CD14-positive monocyte (primary cell): Measurements from ENCODE around the gene CLDN5. TPM values are rescaled to one million over a fixed set of nuclear protein-coding genes. Genes with fewer than 3 reads are reported as not detected.

Experiments
- DNase-seq, 3 donors: peaks; one replicate each; pipeline ENCODE4 v3.0.0-alpha.2; 2011 to 2022
- H2AFZ ChIP-seq: 2 replicates; pipeline ENCODE4 v1.6.0; 2012; ENCODE audit warnings: mild to moderate bottlenecking, low read depth, low read length, inconsistent platforms; ENCODE audit not compliant: insufficient read depth, poor library complexity, severe bottlenecking
- H3K27ac ChIP-seq, 2 donors: 1 replicate in 1 of 2; 2 replicates in 1 of 2; pipeline ENCODE4 v1.5.1; 2012 to 2013; ENCODE audit warnings: low read length in 2 of 2, control low read depth in 1 of 2, inconsistent platforms in 1 of 2, low read depth in 1 of 2, mild to moderate bottlenecking in 1 of 2
- H3K27me3 ChIP-seq, 2 donors: one replicate each; pipeline versions ENCODE4 v1.6.0 to v1.6.1; 2011 to 2013; ENCODE audit warnings: low read length in 2 of 2; ENCODE audit not compliant: control insufficient read depth in 2 of 2, insufficient read depth in 2 of 2
- H3K36me3 ChIP-seq, 2 donors: replicated peaks in 1 of 2; 1 replicate in 1 of 2; 2 replicates in 1 of 2; pipeline versions ENCODE4 v1.5.1 to v1.6.1; 2012 to 2013; ENCODE audit warnings: low read length in 2 of 2, control low read depth in 1 of 2, inconsistent platforms in 1 of 2, mild to moderate bottlenecking in 1 of 2; ENCODE audit not compliant: insufficient read depth in 2 of 2, control insufficient read depth in 1 of 2
- H3K4me1 ChIP-seq, 2 donors: 1 replicate in 1 of 2; 2 replicates in 1 of 2; pipeline versions ENCODE4 v1.5.1 to v1.6.1; 2012 to 2013; ENCODE audit warnings: low read length in 2 of 2, control low read depth in 1 of 2, inconsistent platforms in 1 of 2, mild to moderate bottlenecking in 1 of 2, moderate library complexity in 1 of 2; ENCODE audit not compliant: insufficient read depth in 2 of 2, control insufficient read depth in 1 of 2
- H3K4me2 ChIP-seq: replicated peaks from 2 replicates; pipeline ENCODE3; 2012; ENCODE audit warnings: low read length, moderate library complexity, mild to moderate bottlenecking; ENCODE audit not compliant: poor library complexity, severe bottlenecking; ENCODE audit errors: extremely low read depth
- H3K4me3 ChIP-seq, 3 experiments: fragments of 200-600 bp in 1 of 3; sonication (generic) in 1 of 3; replicated peaks in 1 of 3; 1 replicate in 2 of 3; 2 replicates in 1 of 3; pipeline ENCODE4 v1.5.1; 2011 to 2013; ENCODE audit warnings: low read length in 3 of 3, mild to moderate bottlenecking in 3 of 3, control low read depth in 2 of 3, low read depth in 2 of 3, inconsistent platforms in 1 of 3, moderate library complexity in 1 of 3
- H3K79me2 ChIP-seq: 2 replicates; pipeline ENCODE4 v1.6.0; 2012; ENCODE audit warnings: mild to moderate bottlenecking, control low read depth, inconsistent platforms, low read length, moderate library complexity; ENCODE audit not compliant: insufficient read depth
- H3K9ac ChIP-seq: 2 replicates; pipeline ENCODE4 v1.6.0; 2017; ENCODE audit warnings: low read length, mild to moderate bottlenecking; ENCODE audit not compliant: insufficient read depth, poor library complexity, severe bottlenecking
- H3K9me3 ChIP-seq, 2 donors: replicated peaks in 1 of 2; 1 replicate in 1 of 2; 2 replicates in 1 of 2; pipeline versions ENCODE4 v1.5.1 to v1.6.1; 2012 to 2013; ENCODE audit warnings: low read length in 2 of 2, control low read depth in 1 of 2; ENCODE audit not compliant: control insufficient read depth in 1 of 2, insufficient read depth in 1 of 2
- H4K20me1 ChIP-seq: 2 replicates; pipeline ENCODE4 v1.6.0; 2012; ENCODE audit warnings: mild to moderate bottlenecking, low read length, control low read depth, moderate library complexity; ENCODE audit not compliant: insufficient read depth
- H3K27ac Mint-ChIP-seq, 7 donors: one replicate each; pipeline ENCODE4 v1.8.0; 2020; ENCODE audit warnings: mild to moderate bottlenecking in 7 of 7, mixed read lengths in 7 of 7, moderate library complexity in 6 of 7, inconsistent platforms in 2 of 7
- H3K27me3 Mint-ChIP-seq, 3 donors: one replicate each; pipeline ENCODE4 v1.8.0; 2021 to 2022; ENCODE audit warnings: low read depth in 3 of 3, mild to moderate bottlenecking in 3 of 3, mixed read lengths in 3 of 3, moderate library complexity in 3 of 3, inconsistent platforms in 1 of 3
- H3K36me3 Mint-ChIP-seq, 2 donors: one replicate each; pipeline ENCODE4 v1.8.0; 2020; ENCODE audit warnings: mixed read lengths in 2 of 2, inconsistent platforms in 1 of 2, mild to moderate bottlenecking in 1 of 2
- H3K4me1 Mint-ChIP-seq: one replicate; pipeline ENCODE4 v1.8.0; 2020; ENCODE audit warnings: mild to moderate bottlenecking, mixed read lengths
- H3K4me3 Mint-ChIP-seq, 2 donors: one replicate each; pipeline ENCODE4 v1.8.0; 2020; ENCODE audit warnings: mild to moderate bottlenecking in 2 of 2, mixed read lengths in 2 of 2, moderate library complexity in 1 of 2
- H3K9me3 Mint-ChIP-seq, 7 donors: one replicate each; pipeline ENCODE4 v1.8.0; 2020 to 2022; ENCODE audit warnings: mixed read lengths in 7 of 7, mild to moderate bottlenecking in 6 of 7, moderate library complexity in 6 of 7, inconsistent platforms in 2 of 7
- CTCF ChIP-seq: fragments of 200-600 bp; IDR thresholded peaks from one replicate; pipeline ENCODE4 v1.8.0; 2022; ENCODE audit warnings: antibody characterized with exemption, mild to moderate bottlenecking
- WGBS: methylation state at CpG from one replicate; pipeline ENCODE4 v1.1.5; 2013; ENCODE audit warnings: missing lambda C conversion rate; ENCODE audit not compliant: insufficient coverage; 5-methylcytosine and 5-hydroxymethylcytosine counted together
- intact Hi-C, 2 donors: fragments of 100-400 bp; cut with micrococcal nuclease; formaldehyde crosslinking; loops; one replicate each; pipeline versions ENCODE4 v1.15.0 to v1.15.1; 2023
- polyA plus RNA-seq, 3 donors: library from polyadenylated mRNA; depleted of rRNA in 1 of 3; unstranded in 2 of 3; stranded (reverse) in 1 of 3; fragments of 300-500 nt in 2 of 3; fragments of >200 nt in 1 of 3; fragmentation: Illumina TruSeq in 2 of 3; gene quantifications; 1 replicate in 2 of 3; 2 replicates in 1 of 3; pipeline ENCODE4 v1.2.3, GENCODE V29; 2012 to 2021

The CLDN5 gene
- polyA plus RNA-seq, 3 donors, result 0.05 to 0.35 (median 0.27) TPM

- H3K27ac Mint-ChIP-seq, result peak overlapping the region in 1 of 7 donors; percentile 16
- Histone ChIP-seq H3K4me3 (no peak overlapping the region), H3K27ac (no peak overlapping the region), H3K36me3 (peaks cover 7 to 68% of the 10 kb centered on the region in 2 donors), H3K9me3 (no peaks in the 10 kb centered on the region), H3K4me1 (no peaks in the 10 kb centered on the region), H3K79me2 (no peaks in the 10 kb centered on the region), H3K9ac (no peak overlapping the region), H4K20me1 (no peaks in the 10 kb centered on the region), H2AFZ (no peak overlapping the region), H3K27me3 (no peaks in the 10 kb centered on the region), H3K4me2 (no peak overlapping the region)
- no peak for DNase-seq
- no peaks in the 10 kb centered on the region for H3K4me1 Mint-ChIP-seq
- peaks cover 0 to 4% (median 0%) of the 10 kb centered on the region in 7 donors for H3K9me3 Mint-ChIP-seq
- H3K4me3 Mint-ChIP-seq, result no peak overlapping the region
- no peaks in the 10 kb centered on the region for H3K27me3 Mint-ChIP-seq
- H3K36me3 Mint-ChIP-seq, result peaks cover 52 to 74% of the 10 kb centered on the region in 2 donors
- intact Hi-C loops, result no loop called here
- no peak for TF ChIP-seq CTCF
- WGBS, result no CpG with 5 or more reads among the region's 2 CpGs
These were observed 14.3 kb downstream of the CLDN5 start for GRCh38 chr22:19509923-19510322.

- Mint-ChIP-seq H3K27ac (no peak overlapping the region), H3K9me3 (peaks cover 0 to 4% (median 0%) of the 10 kb centered on the region in 7 donors), H3K36me3 (peaks cover 48 to 70% of the 10 kb centered on the region in 2 donors), H3K27me3 (no peaks in the 10 kb centered on the region), H3K4me3 (no peak overlapping the region), H3K4me1 (no peaks in the 10 kb centered on the region)
- Histone ChIP-seq H3K9ac (no peak overlapping the region), H3K4me2 (no peak overlapping the region), H3K4me1 (no peaks in the 10 kb centered on the region), H4K20me1 (no peaks in the 10 kb centered on the region), H3K9me3 (no peaks in the 10 kb centered on the region), H3K4me3 (no peak overlapping the region), H3K27ac (no peak overlapping the region), H3K36me3 (peaks cover 4 to 62% of the 10 kb centered on the region in 2 donors), H3K27me3 (no peaks in the 10 kb centered on the region), H2AFZ (no peak overlapping the region), H3K79me2 (no peaks in the 10 kb centered on the region)
- intact Hi-C loops, result no loop called here
- no peak for DNase-seq
- no peak for TF ChIP-seq CTCF
- 75% methylated on average over 3 of the region's 3 CpGs for WGBS
These were observed 15.0 kb downstream of the CLDN5 start for GRCh38 chr22:19509191-19509590.
